Measurements from ENCODE around the gene SPHKAP.
"Not testable (repeated sequence)": the region's sequence is repeated elsewhere in the genome, so short reads cannot be mapped to it uniquely, and the experiment has no call there.

The SPHKAP gene

DNA sequence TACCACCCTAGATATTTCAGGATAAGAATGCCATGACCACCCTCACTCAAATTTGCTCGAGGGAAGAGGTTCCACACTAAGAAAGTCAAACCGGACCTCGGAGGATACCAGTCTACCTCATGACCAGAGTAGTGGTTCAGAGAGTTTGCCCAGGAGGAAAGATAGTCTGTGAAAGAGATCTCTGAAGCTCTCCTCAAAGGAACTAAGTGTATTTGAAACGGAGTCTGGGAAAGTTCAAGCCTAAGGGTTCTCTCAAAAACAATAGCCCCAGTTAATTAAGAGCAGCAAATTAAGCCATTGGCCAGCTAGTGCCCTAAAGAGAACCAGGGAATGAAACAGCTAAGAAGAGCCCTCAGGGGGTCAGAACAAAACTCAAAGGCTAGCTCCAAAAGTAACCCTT lies 94.9 kb downstream of the SPHKAP start:
- ChIA-PET CTCF (no interaction called here), POLR2A (no interaction called here)
- no peak for DNase-seq (ENCODE audit: extremely low spot score)
- TF ChIP-seq TARDBP (IDR thresholded peaks at IDR 0.05) (no peak), SP1 (IDR thresholded peaks at IDR 0.05) (no peak), BHLHE40 (IDR thresholded peaks at IDR 0.05; ENCODE audit: borderline replicate concordance) (no peak), ZNF384 (IDR thresholded peaks at IDR 0.05) (no peak), HDGF (IDR thresholded peaks at IDR 0.05; ENCODE audit: borderline replicate concordance) (no peak), NFRKB (IDR thresholded peaks at IDR 0.05) (no peak), ELF4 (IDR thresholded peaks at IDR 0.05) (no peak), FOXK2 (IDR thresholded peaks at IDR 0.05) (no peak), FOXA1 (IDR thresholded peaks at IDR 0.05) (no peak), ARNT (IDR thresholded peaks at IDR 0.05) (no peak), LEF1 (IDR thresholded peaks at IDR 0.05; ENCODE audit: borderline replicate concordance) (no peak), FOXM1 (IDR thresholded peaks at IDR 0.05; ENCODE audit: borderline replicate concordance) (no peak), SUZ12 (IDR thresholded peaks at IDR 0.05) (no peak)

GRCh38 chr2:228084717-228085116 lies 96.8 kb downstream of the SPHKAP start:
- TF ChIP-seq ELF4 (IDR thresholded peaks at IDR 0.05) = no peak
- TF ChIP-seq TARDBP (IDR thresholded peaks at IDR 0.05) = no peak
- no peak for TF ChIP-seq BHLHE40 (IDR thresholded peaks at IDR 0.05; ENCODE audit: borderline replicate concordance)
- TF ChIP-seq FOXK2 (IDR thresholded peaks at IDR 0.05) = no peak
- POLR2A ChIA-PET = no interaction called here
- CTCF ChIA-PET = no interaction called here
- no peak for DNase-seq (ENCODE audit: extremely low spot score)

- POLR2A ChIA-PET = no interaction called here
- CTCF ChIA-PET = no interaction called here
- no peak for DNase-seq (ENCODE audit: extremely low spot score)
- TF ChIP-seq ELF4 (IDR thresholded peaks at IDR 0.05) (no peak), ARNT (IDR thresholded peaks at IDR 0.05) (no peak), NFRKB (IDR thresholded peaks at IDR 0.05) (no peak), LEF1 (IDR thresholded peaks at IDR 0.05; ENCODE audit: borderline replicate concordance) (no peak), SP1 (IDR thresholded peaks at IDR 0.05) (no peak), SUZ12 (IDR thresholded peaks at IDR 0.05) (no peak), TARDBP (IDR thresholded peaks at IDR 0.05) (no peak), HDGF (IDR thresholded peaks at IDR 0.05; ENCODE audit: borderline replicate concordance) (no peak), ZNF384 (IDR thresholded peaks at IDR 0.05) (no peak), BHLHE40 (IDR thresholded peaks at IDR 0.05; ENCODE audit: borderline replicate concordance) (no peak), L3MBTL2 (conservative IDR thresholded peaks at IDR 0.05) (no peak), FOXK2 (IDR thresholded peaks at IDR 0.05) (no peak), CTBP1 (IDR thresholded peaks at IDR 0.05; ENCODE audit: borderline replicate concordance) (no peak)
- TF ChIP-seq, protein P1, sequence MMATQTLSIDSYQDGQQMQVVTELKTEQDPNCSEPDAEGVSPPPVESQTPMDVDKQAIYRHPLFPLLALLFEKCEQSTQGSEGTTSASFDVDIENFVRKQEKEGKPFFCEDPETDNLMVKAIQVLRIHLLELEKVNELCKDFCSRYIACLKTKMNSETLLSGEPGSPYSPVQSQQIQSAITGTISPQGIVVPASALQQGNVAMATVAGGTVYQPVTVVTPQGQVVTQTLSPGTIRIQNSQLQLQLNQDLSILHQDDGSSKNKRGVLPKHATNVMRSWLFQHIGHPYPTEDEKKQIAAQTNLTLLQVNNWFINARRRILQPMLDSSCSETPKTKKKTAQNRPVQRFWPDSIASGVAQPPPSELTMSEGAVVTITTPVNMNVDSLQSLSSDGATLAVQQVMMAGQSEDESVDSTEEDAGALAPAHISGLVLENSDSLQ (IDR thresholded peaks at IDR 0.05) = no peak
These were observed 98.4 kb downstream of the SPHKAP start for GRCh38 chr2:228083131-228083530.

- POLR2A ChIA-PET = no interaction called here
- no peak for DNase-seq (ENCODE audit: extremely low spot score)
- TF ChIP-seq TARDBP (IDR thresholded peaks at IDR 0.05) (no peak), CTBP1 (IDR thresholded peaks at IDR 0.05; ENCODE audit: borderline replicate concordance) (no peak), SUZ12 (IDR thresholded peaks at IDR 0.05) (no peak), NFRKB (IDR thresholded peaks at IDR 0.05) (no peak), ELF4 (IDR thresholded peaks at IDR 0.05) (no peak), FOXM1 (IDR thresholded peaks at IDR 0.05; ENCODE audit: borderline replicate concordance) (no peak), BHLHE40 (IDR thresholded peaks at IDR 0.05; ENCODE audit: borderline replicate concordance) (no peak), ZNF384 (IDR thresholded peaks at IDR 0.05) (no peak), SP1 (IDR thresholded peaks at IDR 0.05) (no peak), FOXA1 (IDR thresholded peaks at IDR 0.05) (no peak), FOXK2 (IDR thresholded peaks at IDR 0.05) (no peak), ARNT (IDR thresholded peaks at IDR 0.05) (no peak), HDGF (IDR thresholded peaks at IDR 0.05; ENCODE audit: borderline replicate concordance) (no peak)
- TF ChIP-seq, protein P1 (IDR thresholded peaks at IDR 0.05) = no peak
- CTCF ChIA-PET = no interaction called here
These were observed 98.9 kb downstream of the SPHKAP start for GRCh38 chr2:228082571-228082970.

DNA sequence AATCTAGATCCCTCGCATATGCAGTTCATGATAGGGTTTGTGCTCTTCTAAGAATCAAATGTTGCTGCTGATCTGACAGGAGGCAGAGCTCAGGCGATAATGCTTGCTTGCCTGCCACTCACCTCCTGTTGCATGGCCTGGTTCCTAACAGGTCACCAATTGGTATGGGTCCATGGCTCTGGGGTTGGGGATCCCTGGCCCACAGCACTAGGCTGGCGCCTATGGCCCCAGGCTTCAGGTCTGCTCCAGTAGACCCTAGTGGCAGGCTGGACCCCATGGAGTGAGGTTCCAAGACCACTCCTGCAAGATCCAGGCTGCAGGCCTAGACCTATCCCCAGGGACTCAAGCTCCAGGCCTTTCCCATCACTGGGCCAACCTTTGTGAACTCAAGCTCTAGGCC lies 102.3 kb downstream of the SPHKAP start:
- CTCF ChIA-PET = no interaction called here
- no peak for DNase-seq (ENCODE audit: extremely low spot score)
- TF ChIP-seq ZNF384 (IDR thresholded peaks at IDR 0.05) (no peak), BHLHE40 (IDR thresholded peaks at IDR 0.05; ENCODE audit: borderline replicate concordance) (no peak), FOXM1 (IDR thresholded peaks at IDR 0.05; ENCODE audit: borderline replicate concordance) (no peak), NFRKB (IDR thresholded peaks at IDR 0.05) (no peak), CTBP1 (IDR thresholded peaks at IDR 0.05; ENCODE audit: borderline replicate concordance) (no peak), SUZ12 (IDR thresholded peaks at IDR 0.05) (no peak), FOXA1 (IDR thresholded peaks at IDR 0.05) (no peak), SP1 (IDR thresholded peaks at IDR 0.05) (no peak), FOXK2 (IDR thresholded peaks at IDR 0.05) (no peak), HDGF (IDR thresholded peaks at IDR 0.05; ENCODE audit: borderline replicate concordance) (no peak), ELF4 (IDR thresholded peaks at IDR 0.05) (no peak), L3MBTL2 (conservative IDR thresholded peaks at IDR 0.05) (no peak), ARNT (IDR thresholded peaks at IDR 0.05) (no peak), TARDBP (IDR thresholded peaks at IDR 0.05) (no peak), LEF1 (IDR thresholded peaks at IDR 0.05; ENCODE audit: borderline replicate concordance) (no peak)
- TF ChIP-seq, protein P1 (IDR thresholded peaks at IDR 0.05) = no peak
- POLR2A ChIA-PET = no interaction called here

- POLR2A ChIA-PET; CTCF ChIA-PET; DNase-seq (ENCODE audit: extremely low spot score): not testable (repeated sequence)
These were observed 104.8 kb downstream of the SPHKAP start for GRCh38 chr2:228076695-228077094.

DNA sequence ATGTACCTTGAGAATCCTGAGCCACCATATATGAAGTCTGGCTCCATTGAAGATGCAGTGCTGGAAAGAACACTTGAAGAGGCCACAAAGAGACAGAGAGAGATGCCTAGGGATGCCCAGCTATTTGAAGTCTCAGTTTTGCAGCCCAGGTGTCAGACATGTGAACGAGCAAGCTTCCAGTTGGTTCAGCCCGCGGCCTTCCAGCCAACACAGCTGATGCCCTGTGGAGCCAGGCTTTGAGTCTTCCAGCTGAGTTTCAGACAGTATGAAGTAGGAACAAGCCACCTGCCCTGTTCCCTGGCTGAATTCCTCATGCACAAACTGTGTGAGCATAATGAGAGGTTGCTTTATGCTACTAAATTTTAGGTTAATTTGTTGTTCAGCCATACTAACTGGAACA lies 108.8 kb downstream of the SPHKAP start:
- no peak for DNase-seq (ENCODE audit: extremely low spot score)
- POLR2A ChIA-PET = no interaction called here
- no peak for TF ChIP-seq FOXK2 (IDR thresholded peaks at IDR 0.05)
- TF ChIP-seq HDGF (IDR thresholded peaks at IDR 0.05; ENCODE audit: borderline replicate concordance) = no peak
- TF ChIP-seq FOXA1 (IDR thresholded peaks at IDR 0.05) = no peak
- no peak for TF ChIP-seq NFRKB (IDR thresholded peaks at IDR 0.05)
- no peak for TF ChIP-seq ELF4 (IDR thresholded peaks at IDR 0.05)
- no peak for TF ChIP-seq L3MBTL2 (conservative IDR thresholded peaks at IDR 0.05)
- TF ChIP-seq FOXM1 (IDR thresholded peaks at IDR 0.05; ENCODE audit: borderline replicate concordance) = no peak
- no peak for TF ChIP-seq BHLHE40 (IDR thresholded peaks at IDR 0.05; ENCODE audit: borderline replicate concordance)
- TF ChIP-seq ZNF384 (IDR thresholded peaks at IDR 0.05) = no peak
- no peak for TF ChIP-seq SP1 (IDR thresholded peaks at IDR 0.05)
- TF ChIP-seq ARNT (IDR thresholded peaks at IDR 0.05) = no peak
- TF ChIP-seq SUZ12 (IDR thresholded peaks at IDR 0.05) = no peak
- CTCF ChIA-PET = no interaction called here
